Measurements from ENCODE around the gene PRPF18. TPM values are rescaled to one million over a fixed set of nuclear protein-coding genes. Genes with fewer than 3 reads are reported as not detected.

Gene PRPF18
- total and polyA plus RNA-seq, 8 donors: 6.2 to 12.0 (median 9.3) TPM

DNA sequence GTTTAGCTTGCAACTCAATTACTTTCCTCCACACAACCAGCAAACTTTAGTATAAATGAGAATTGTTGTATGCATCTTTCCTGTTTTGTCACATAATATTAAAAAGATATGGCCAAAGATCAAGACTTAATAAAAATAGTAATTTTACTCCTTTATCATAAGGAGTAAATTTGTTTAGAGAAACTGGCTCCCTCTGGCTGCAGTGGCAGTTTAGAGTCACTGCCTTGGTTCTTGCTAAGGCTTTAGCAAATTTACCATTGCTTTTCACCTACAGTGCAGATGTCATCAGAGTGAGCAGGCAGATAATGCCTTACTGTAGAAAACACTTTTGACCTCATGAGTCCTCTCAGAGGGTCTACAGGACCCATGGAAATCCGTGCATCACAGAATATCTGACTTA lies 2.6 kb downstream of the PRPF18 start:
- TF ChIP-seq, protein P1, sequence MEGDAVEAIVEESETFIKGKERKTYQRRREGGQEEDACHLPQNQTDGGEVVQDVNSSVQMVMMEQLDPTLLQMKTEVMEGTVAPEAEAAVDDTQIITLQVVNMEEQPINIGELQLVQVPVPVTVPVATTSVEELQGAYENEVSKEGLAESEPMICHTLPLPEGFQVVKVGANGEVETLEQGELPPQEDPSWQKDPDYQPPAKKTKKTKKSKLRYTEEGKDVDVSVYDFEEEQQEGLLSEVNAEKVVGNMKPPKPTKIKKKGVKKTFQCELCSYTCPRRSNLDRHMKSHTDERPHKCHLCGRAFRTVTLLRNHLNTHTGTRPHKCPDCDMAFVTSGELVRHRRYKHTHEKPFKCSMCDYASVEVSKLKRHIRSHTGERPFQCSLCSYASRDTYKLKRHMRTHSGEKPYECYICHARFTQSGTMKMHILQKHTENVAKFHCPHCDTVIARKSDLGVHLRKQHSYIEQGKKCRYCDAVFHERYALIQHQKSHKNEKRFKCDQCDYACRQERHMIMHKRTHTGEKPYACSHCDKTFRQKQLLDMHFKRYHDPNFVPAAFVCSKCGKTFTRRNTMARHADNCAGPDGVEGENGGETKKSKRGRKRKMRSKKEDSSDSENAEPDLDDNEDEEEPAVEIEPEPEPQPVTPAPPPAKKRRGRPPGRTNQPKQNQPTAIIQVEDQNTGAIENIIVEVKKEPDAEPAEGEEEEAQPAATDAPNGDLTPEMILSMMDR (IDR thresholded peaks at IDR 0.05): no peak
- peaks cover 0 to 8% (median 0%) of the 10 kb centered on the region in 3 donors for H3K36me3 ChIP-seq
- FAIRE-seq (no peak), DNase-seq (no peak), ATAC-seq (no peak)
- H3K4me1 ChIP-seq: peaks cover 4 to 13% (median 10%) of the 10 kb centered on the region in 3 donors
- no peak overlapping the region for H3K27ac ChIP-seq
- H3K4me3 ChIP-seq: no peak overlapping the region
- WGBS, 2 donors: 78 to 86% methylated on average over 1 of the region's 1 CpG
- no peaks in the 10 kb centered on the region for H3K9me3 ChIP-seq
- peaks cover 0 to under 1% (median 0%) of the 10 kb centered on the region in 4 donors for H3K27me3 ChIP-seq
- intact Hi-C loops (cut with DNase I): no loop called here

DNA sequence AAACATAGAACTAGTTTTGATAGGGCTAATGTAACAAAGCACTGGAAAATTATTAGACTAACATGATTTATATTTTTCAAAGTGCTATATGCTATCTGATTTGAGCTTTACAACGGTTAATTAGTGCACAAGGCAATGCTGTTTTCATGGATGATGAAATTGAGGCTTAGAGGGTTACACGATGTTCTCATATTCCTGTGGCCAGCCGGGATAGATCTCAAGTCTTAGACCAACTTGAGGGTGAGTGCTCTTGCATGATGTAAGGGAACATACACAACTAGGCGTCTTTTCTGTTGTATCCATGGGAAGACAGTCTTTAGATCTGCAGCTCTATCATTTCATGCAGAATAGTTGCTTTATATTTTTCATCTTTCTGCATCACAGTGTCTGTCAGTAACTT lies 4.1 kb downstream of the PRPF18 start:
- DNase-seq: no peak
- no peak overlapping the region for H3K4me3 ChIP-seq
- no peak for ATAC-seq
- intact Hi-C loops (cut with DNase I): no loop called here
- peaks cover 0 to 8% (median 0%) of the 10 kb centered on the region in 3 donors for H3K36me3 ChIP-seq
- TF ChIP-seq, protein P1 (IDR thresholded peaks at IDR 0.05): no peak
- H3K27me3 ChIP-seq: no peaks in the 10 kb centered on the region
- 73 to 74% methylated on average over 4 of the region's 4 CpGs for WGBS, 2 donors
- peaks cover 4 to 14% (median 13%) of the 10 kb centered on the region in 3 donors for H3K4me1 ChIP-seq
- FAIRE-seq: no peak
- H3K27ac ChIP-seq: no peak overlapping the region
- no peaks in the 10 kb centered on the region for H3K9me3 ChIP-seq

DNA sequence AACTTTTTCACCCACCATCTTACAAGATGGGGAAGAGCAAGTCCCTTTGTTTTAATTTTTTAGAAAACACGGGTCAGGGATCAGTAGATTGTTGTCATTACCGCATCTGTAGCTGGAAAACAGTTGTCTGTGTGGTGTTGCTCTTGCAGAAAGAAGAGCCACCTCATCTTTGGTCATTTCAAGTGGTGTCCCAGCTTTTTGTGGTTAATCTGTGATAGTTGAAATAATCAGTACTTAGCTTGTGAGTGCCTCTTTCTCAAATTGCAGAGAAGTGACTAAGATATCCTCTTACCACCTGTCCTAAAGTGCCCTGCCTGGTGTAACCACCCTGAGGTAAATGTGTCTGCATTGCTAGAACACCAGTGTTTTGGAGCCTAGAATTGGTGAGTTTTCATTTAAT lies 5.5 kb downstream of the PRPF18 start:
- Histone ChIP-seq H3K4me3 (no peak overlapping the region), H3K9me3 (no peaks in the 10 kb centered on the region), H3K27ac (no peak overlapping the region), H3K36me3 (peaks cover 0 to 8% (median 0%) of the 10 kb centered on the region in 3 donors), H3K4me1 (peaks cover 4 to 13% (median 8%) of the 10 kb centered on the region in 3 donors), H3K27me3 (no peaks in the 10 kb centered on the region)
- TF ChIP-seq, protein P1 (IDR thresholded peaks at IDR 0.05): no peak
- 85 to 91% methylated on average over 2 of the region's 2 CpGs for WGBS, 2 donors
- intact Hi-C loops (cut with DNase I): no loop called here
- ATAC-seq (no peak), DNase-seq (no peak), FAIRE-seq (no peak)

DNA sequence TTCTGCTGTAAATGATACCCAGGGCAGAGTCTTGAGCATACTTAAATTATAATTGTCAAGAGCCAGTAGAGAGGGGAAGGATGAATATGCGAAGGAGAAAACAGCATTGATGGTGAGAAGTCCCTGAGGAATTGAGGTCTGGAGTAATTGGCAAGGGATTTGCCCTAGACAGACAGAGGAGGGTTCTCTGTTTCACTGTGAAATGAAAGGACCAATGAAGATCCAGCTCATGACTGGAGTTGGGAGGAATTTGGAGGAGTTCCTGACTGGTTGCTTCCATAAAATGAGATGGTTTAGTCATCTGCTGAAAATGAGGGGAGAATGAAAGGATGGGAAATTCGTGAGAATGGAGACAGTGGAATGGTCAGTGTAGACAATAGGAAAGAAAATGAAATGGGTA lies 6.8 kb downstream of the PRPF18 start:
- H3K27ac ChIP-seq: no peak overlapping the region
- H3K36me3 ChIP-seq: peaks cover 0 to 8% (median 0%) of the 10 kb centered on the region in 3 donors
- DNase-seq: no peak
- WGBS, 2 donors: 78 to 95% methylated on average over 2 of the region's 2 CpGs
- no peak overlapping the region for H3K4me3 ChIP-seq
- TF ChIP-seq, protein P1 (IDR thresholded peaks at IDR 0.05): no peak
- FAIRE-seq: no peak
- no peaks in the 10 kb centered on the region for H3K27me3 ChIP-seq
- peaks cover 3 to 8% (median 4%) of the 10 kb centered on the region in 3 donors for H3K4me1 ChIP-seq
- no peaks in the 10 kb centered on the region for H3K9me3 ChIP-seq
- intact Hi-C loops (cut with DNase I): no loop called here
- ATAC-seq: no peak

DNA sequence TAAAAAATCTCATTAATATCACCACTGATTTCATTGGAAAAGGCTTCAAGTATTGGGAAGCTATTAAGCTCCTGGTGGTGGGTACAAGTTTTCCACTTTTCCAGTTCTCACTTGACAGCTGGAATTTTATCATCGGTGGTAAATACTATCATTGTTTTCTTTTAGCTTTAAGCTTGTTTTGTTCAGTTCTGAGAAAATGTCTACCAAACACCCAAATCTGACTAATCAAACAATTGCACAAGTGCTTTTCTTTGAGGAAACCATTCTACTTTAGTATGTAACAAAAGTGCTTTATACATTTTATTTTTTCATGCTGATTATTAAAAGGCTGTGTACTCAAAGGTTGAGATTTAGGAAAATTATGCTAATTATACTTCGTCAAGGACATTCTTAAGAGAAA lies 7.9 kb downstream of the PRPF18 start:
- Histone ChIP-seq H3K27me3 (no peaks in the 10 kb centered on the region), H3K36me3 (peaks cover 0 to 8% (median 0%) of the 10 kb centered on the region in 3 donors), H3K4me1 (peaks cover 0 to 8% (median 0%) of the 10 kb centered on the region in 3 donors), H3K27ac (no peak overlapping the region), H3K9me3 (no peaks in the 10 kb centered on the region), H3K4me3 (no peak overlapping the region)
- intact Hi-C loops (cut with DNase I): no loop called here
- TF ChIP-seq, protein P1 (IDR thresholded peaks at IDR 0.05): no peak
- no peak for ATAC-seq
- 48 to 58% methylated on average over 2 of the region's 2 CpGs for WGBS, 2 donors
- FAIRE-seq: no peak
- DNase-seq: no peak

Measured in pancreas (tissue), 10 donors.